ENCODE results near the gene OR6C6. TPM values are rescaled to one million over a fixed set of nuclear protein-coding genes. Genes with fewer than 3 reads are reported as not detected.

OR6C6 gene
- total RNA-seq, 1 donor: not detected

DNA sequence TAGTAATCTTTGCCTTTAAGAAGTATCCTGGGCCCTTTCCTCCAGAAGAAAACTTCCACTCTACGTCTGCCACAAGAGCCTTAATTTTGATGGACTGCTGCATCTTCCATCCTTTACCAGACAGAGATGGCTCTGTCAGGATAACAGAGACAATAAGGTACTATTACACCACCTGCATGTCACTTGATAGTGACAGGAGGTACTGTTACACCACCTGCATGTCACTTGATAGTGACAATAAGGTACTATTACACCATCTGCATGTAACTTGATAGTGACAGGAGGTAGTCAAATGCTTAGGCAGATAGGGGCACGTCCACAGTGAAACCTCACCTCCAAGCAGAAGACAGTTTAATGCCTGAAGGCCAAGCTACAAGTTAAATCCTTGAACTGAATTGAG lies 38.1 kb downstream of the OR6C6 start:
- DNase-seq (ENCODE audit: insufficient read length, low spot score, missing footprints): no peak
- H3K27ac ChIP-seq (ENCODE audit: low read depth, low read length): no peak overlapping the region
- no peaks in the 10 kb centered on the region for H3K27me3 ChIP-seq (ENCODE audit: insufficient read depth, low read length)
- H3K4me2 ChIP-seq (ENCODE audit: insufficient read depth, low read length): no peak overlapping the region
- H3K4me3 ChIP-seq (ENCODE audit: insufficient read depth, low read length): no peak overlapping the region
- no peaks in the 10 kb centered on the region for H3K79me2 ChIP-seq (ENCODE audit: insufficient read depth, low read length)
- H3K9me3 ChIP-seq (ENCODE audit: low read depth, low read length): no peaks in the 10 kb centered on the region
- no peaks in the 10 kb centered on the region for H4K20me1 ChIP-seq (ENCODE audit: insufficient read depth, low read length)
- no peak for TF ChIP-seq CTCF (IDR thresholded peaks at IDR 0.05; ENCODE audit: extremely low read depth, low read depth, low read length)
- H3K36me3 ChIP-seq (ENCODE audit: insufficient read depth, low read length): no peaks in the 10 kb centered on the region
- H3K4me1 ChIP-seq (ENCODE audit: insufficient read depth, low read length): no peaks in the 10 kb centered on the region
- no peak overlapping the region for H2AFZ ChIP-seq (ENCODE audit: low read length)

DNA sequence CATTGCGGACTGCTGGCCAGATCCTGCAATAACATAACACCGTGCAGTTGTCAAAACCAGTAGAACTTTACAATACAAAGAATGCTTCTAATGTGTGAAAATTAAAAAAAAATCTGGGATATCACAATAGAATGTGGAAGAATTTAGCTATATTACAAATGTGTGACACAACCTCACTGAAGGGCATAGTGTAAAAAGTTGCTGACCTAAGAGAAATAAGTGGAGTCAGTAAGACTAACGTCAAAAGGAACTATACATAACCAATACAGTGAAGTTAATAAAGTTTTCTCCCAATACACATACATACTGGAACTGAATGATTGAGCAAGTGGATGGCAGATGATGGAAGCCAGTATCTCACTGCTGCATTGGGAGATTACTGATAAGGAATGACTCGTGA lies 39.5 kb downstream of the OR6C6 start:
- Histone ChIP-seq H2AFZ (ENCODE audit: low read length) (no peak overlapping the region), H3K79me2 (ENCODE audit: insufficient read depth, low read length) (no peaks in the 10 kb centered on the region), H3K4me1 (ENCODE audit: insufficient read depth, low read length) (no peaks in the 10 kb centered on the region), H3K9me3 (ENCODE audit: low read depth, low read length) (no peaks in the 10 kb centered on the region), H4K20me1 (ENCODE audit: insufficient read depth, low read length) (no peaks in the 10 kb centered on the region), H3K36me3 (ENCODE audit: insufficient read depth, low read length) (no peaks in the 10 kb centered on the region), H3K4me3 (ENCODE audit: insufficient read depth, low read length) (no peak overlapping the region), H3K27me3 (ENCODE audit: insufficient read depth, low read length) (no peaks in the 10 kb centered on the region), H3K4me2 (ENCODE audit: insufficient read depth, low read length) (no peak overlapping the region), H3K27ac (ENCODE audit: low read depth, low read length) (no peak overlapping the region)
- no peak for DNase-seq (ENCODE audit: insufficient read length, low spot score, missing footprints)
- TF ChIP-seq CTCF (IDR thresholded peaks at IDR 0.05; ENCODE audit: extremely low read depth, low read depth, low read length): no peak

DNA sequence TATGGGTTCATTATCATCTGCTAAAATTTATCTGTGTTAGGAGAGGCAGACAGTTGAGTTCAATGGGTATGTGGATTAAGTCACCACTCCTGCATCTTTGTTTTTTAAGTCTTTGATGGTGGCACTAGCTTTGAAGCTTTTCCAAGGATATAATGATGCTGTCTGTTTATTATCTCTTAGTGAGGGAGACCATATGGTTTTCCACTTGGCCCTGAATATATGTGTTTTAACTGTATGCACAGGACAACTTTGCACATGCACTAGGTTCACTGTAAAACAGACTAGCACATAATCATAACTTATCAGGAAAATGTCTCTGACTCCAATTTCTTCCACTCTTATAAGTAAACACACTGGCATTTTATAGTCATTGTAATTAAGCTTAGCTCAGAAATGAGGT lies 43.1 kb downstream of the OR6C6 start:
- H3K27ac ChIP-seq (ENCODE audit: low read depth, low read length): no peak overlapping the region
- no peak overlapping the region for H2AFZ ChIP-seq (ENCODE audit: low read length)
- H3K4me3 ChIP-seq (ENCODE audit: insufficient read depth, low read length): no peak overlapping the region
- no peaks in the 10 kb centered on the region for H3K9me3 ChIP-seq (ENCODE audit: low read depth, low read length)
- no peaks in the 10 kb centered on the region for H3K27me3 ChIP-seq (ENCODE audit: insufficient read depth, low read length)
- no peaks in the 10 kb centered on the region for H3K4me1 ChIP-seq (ENCODE audit: insufficient read depth, low read length)
- H4K20me1 ChIP-seq (ENCODE audit: insufficient read depth, low read length): no peaks in the 10 kb centered on the region
- H3K36me3 ChIP-seq (ENCODE audit: insufficient read depth, low read length): no peaks in the 10 kb centered on the region
- no peaks in the 10 kb centered on the region for H3K79me2 ChIP-seq (ENCODE audit: insufficient read depth, low read length)
- DNase-seq (ENCODE audit: insufficient read length, low spot score, missing footprints): no peak
- no peak overlapping the region for H3K4me2 ChIP-seq (ENCODE audit: insufficient read depth, low read length)
- TF ChIP-seq CTCF (IDR thresholded peaks at IDR 0.05; ENCODE audit: extremely low read depth, low read depth, low read length): no peak

- H3K9me3 ChIP-seq (ENCODE audit: low read depth, low read length): no peaks in the 10 kb centered on the region
- H3K4me1 ChIP-seq (ENCODE audit: insufficient read depth, low read length): no peaks in the 10 kb centered on the region
- no peaks in the 10 kb centered on the region for H3K79me2 ChIP-seq (ENCODE audit: insufficient read depth, low read length)
- no peak overlapping the region for H3K4me3 ChIP-seq (ENCODE audit: insufficient read depth, low read length)
- no peak overlapping the region for H3K4me2 ChIP-seq (ENCODE audit: insufficient read depth, low read length)
- no peaks in the 10 kb centered on the region for H3K27me3 ChIP-seq (ENCODE audit: insufficient read depth, low read length)
- no peaks in the 10 kb centered on the region for H4K20me1 ChIP-seq (ENCODE audit: insufficient read depth, low read length)
- H3K36me3 ChIP-seq (ENCODE audit: insufficient read depth, low read length): no peaks in the 10 kb centered on the region
- H3K27ac ChIP-seq (ENCODE audit: low read depth, low read length): no peak overlapping the region
- H2AFZ ChIP-seq (ENCODE audit: low read length): no peak overlapping the region
- TF ChIP-seq CTCF (IDR thresholded peaks at IDR 0.05; ENCODE audit: extremely low read depth, low read depth, low read length): no peak
- no peak for DNase-seq (ENCODE audit: insufficient read length, low spot score, missing footprints)
Measured at GRCh38 chr12:55250944-55251343, 45.4 kb downstream of the OR6C6 start.
